IMR-90 (cell line): ENCODE results near the gene KRTAP19-2. TPM values are rescaled to one million over a fixed set of nuclear protein-coding genes. Genes with fewer than 3 reads are reported as not detected.

Source experiments
- ATAC-seq: fragments of 200-7000 bp; cut with Tn5 transposase; 2 replicates; pipeline ENCODE4 v1.9.1; 2020; ENCODE audit warnings: low read depth, mild to moderate bottlenecking, moderate library complexity
- BruUV-seq: library from RNA; stranded (reverse); fragments of 400-500 nt; replicated peaks from 2 replicates; lab custom pipeline; 2021; lab: Mats Ljungman, UMichigan
- CTCF ChIA-PET: fragments of 300-600 bp; formaldehyde crosslinking; extraction: SDS; loops from one replicate; lab custom pipeline; 2021; ENCODE audit warnings: antibody characterized with exemption; lab: Yijun Ruan, JAX
- POLR2A ChIA-PET: fragments of 300-600 bp; sonication (Branson Sonifier 250); formaldehyde crosslinking; loops from one replicate; lab custom pipeline; 2022; ENCODE audit warnings: antibody characterized with exemption; ENCODE audit not compliant: unreplicated experiment; lab: Charles Lee
- DNase-seq: peaks from one replicate; pipeline ENCODE4 v3.0.0; 2013
- H2AFZ ChIP-seq: replicated peaks from 2 replicates; pipeline ENCODE3; 2013; ENCODE audit warnings: low read length, mild to moderate bottlenecking; ENCODE audit not compliant: poor library complexity
- H2AK5ac ChIP-seq: 2 replicates; pipeline ENCODE4 v1.6.1; 2013; ENCODE audit warnings: low read depth, low read length, inconsistent platforms
- H2AK9ac ChIP-seq: replicated peaks from 2 replicates; pipeline ENCODE3; 2013; ENCODE audit warnings: mild to moderate bottlenecking, low read depth, low read length, moderate library complexity; ENCODE audit not compliant: poor library complexity
- H2BK120ac ChIP-seq: 2 replicates; pipeline ENCODE4 v1.6.1; 2013; ENCODE audit warnings: low read depth, low read length, inconsistent platforms
- H2BK15ac ChIP-seq: 3 replicates; pipeline ENCODE4 v1.6.1; 2013; ENCODE audit warnings: low read depth, low read length, inconsistent platforms
- H2BK20ac ChIP-seq: 2 replicates; pipeline ENCODE4 v1.6.1; 2013; ENCODE audit warnings: low read depth, mild to moderate bottlenecking, inconsistent platforms, low read length, moderate library complexity
- H2BK5ac ChIP-seq: 2 replicates; pipeline ENCODE4 v1.6.1; 2013; ENCODE audit warnings: mild to moderate bottlenecking, low read depth, low read length, inconsistent platforms; ENCODE audit not compliant: poor library complexity, severe bottlenecking
- H3K14ac ChIP-seq: replicated peaks from 2 replicates; pipeline ENCODE4 v1.6.1; 2013; ENCODE audit warnings: low read depth, low read length, inconsistent platforms
- H3K18ac ChIP-seq: 2 replicates; pipeline ENCODE4 v1.6.1; 2013; ENCODE audit warnings: low read depth, low read length, control low read depth
- H3K23ac ChIP-seq: 2 replicates; pipeline ENCODE4 v1.6.1; 2013; ENCODE audit warnings: low read depth, low read length, inconsistent platforms
- H3K27ac ChIP-seq: 2 replicates; pipeline ENCODE4 v1.5.1; 2013; ENCODE audit warnings: mild to moderate bottlenecking, control low read depth, low read length; ENCODE audit not compliant: insufficient read depth
- H3K27me3 ChIP-seq: 2 replicates; pipeline ENCODE4 v1.6.1; 2013; ENCODE audit warnings: low read length; ENCODE audit not compliant: control insufficient read depth, insufficient read depth
- H3K36me3 ChIP-seq: 2 replicates; pipeline ENCODE4 v1.6.1; 2013; ENCODE audit warnings: low read length, mixed read lengths; ENCODE audit not compliant: control insufficient read depth, insufficient read depth
- H3K4ac ChIP-seq: 2 replicates; pipeline ENCODE4 v1.6.1; 2013; ENCODE audit warnings: low read depth, low read length, inconsistent platforms
- H3K4me1 ChIP-seq: 2 replicates; pipeline ENCODE4 v1.6.1; 2013; ENCODE audit warnings: low read length, mixed read lengths; ENCODE audit not compliant: control insufficient read depth, insufficient read depth
- H3K4me2 ChIP-seq: 2 replicates; pipeline ENCODE4 v1.6.1; 2013; ENCODE audit warnings: low read depth, mild to moderate bottlenecking, control low read depth, low read length, moderate library complexity
- H3K4me3 ChIP-seq: 2 replicates; pipeline ENCODE4 v1.5.1; 2013; ENCODE audit warnings: low read depth, mild to moderate bottlenecking, control low read depth, low read length, moderate library complexity; ENCODE audit not compliant: insufficient read depth
- H3K56ac ChIP-seq: 2 replicates; pipeline ENCODE4 v1.6.1; 2013; ENCODE audit warnings: low read length, inconsistent platforms; ENCODE audit not compliant: insufficient read depth; ENCODE audit errors: extremely low read depth
- H3K79me1 ChIP-seq, 2 experiments: 2 replicates each; pipeline ENCODE4 v1.6.1; 2013; ENCODE audit warnings: low read length in 2 of 2, inconsistent platforms in 1 of 2, low read depth in 1 of 2
- H3K9ac ChIP-seq: 2 replicates; pipeline ENCODE4 v1.6.1; 2013; ENCODE audit warnings: low read depth, low read length, control low read depth
- H3K9me1 ChIP-seq: 2 replicates; pipeline ENCODE4 v1.6.1; 2013; ENCODE audit warnings: low read length, inconsistent platforms; ENCODE audit not compliant: insufficient read depth
- H3K9me3 ChIP-seq: 2 replicates; pipeline ENCODE4 v1.6.1; 2013; ENCODE audit warnings: low read length; ENCODE audit not compliant: control insufficient read depth, insufficient read depth
- H4K20me1 ChIP-seq: 2 replicates; pipeline ENCODE4 v1.6.1; 2013; ENCODE audit warnings: low read length, inconsistent platforms; ENCODE audit not compliant: insufficient read depth
- H4K5ac ChIP-seq: 2 replicates; pipeline ENCODE4 v1.6.1; 2013; ENCODE audit warnings: mild to moderate bottlenecking, low read depth, low read length, control low read depth
- H4K8ac ChIP-seq, 2 experiments: 2 replicates each; pipeline ENCODE4 v1.6.1; 2013; ENCODE audit warnings: low read depth in 2 of 2, low read length in 2 of 2, control low read depth in 1 of 2, inconsistent platforms in 1 of 2
- H4K91ac ChIP-seq: 2 replicates; pipeline ENCODE4 v1.6.1; 2013; ENCODE audit warnings: low read depth, low read length, inconsistent platforms; ENCODE audit not compliant: insufficient read depth
- CEBPB ChIP-seq: IDR thresholded peaks from 2 replicates; pipeline ENCODE4 v1.6.1; 2012; ENCODE audit warnings: low read depth, low read length, improper control_type of control experiment
- CHD1 ChIP-seq: IDR thresholded peaks from 2 replicates; pipeline ENCODE4 v1.6.1; 2012; ENCODE audit warnings: low read depth, low read length, improper control_type of control experiment
- CTCF ChIP-seq: conservative IDR thresholded peaks from 2 replicates; pipeline ENCODE4 v1.5.1; 2012; ENCODE audit warnings: mild to moderate bottlenecking, low read depth, low read length, improper control_type of control experiment
- ELK1 ChIP-seq: fragments of 150-350 bp; IDR thresholded peaks from 2 replicates; pipeline ENCODE4 v1.6.1; 2016; ENCODE audit warnings: low read depth, mild to moderate bottlenecking, low read length, moderate library complexity, borderline replicate concordance
- FOS ChIP-seq: fragments of 150-350 bp; IDR thresholded peaks from 2 replicates; pipeline ENCODE4 v1.6.1; 2016; ENCODE audit warnings: low read depth, low read length
- MAFK ChIP-seq: IDR thresholded peaks from 2 replicates; pipeline ENCODE4 v1.6.1; 2012; ENCODE audit warnings: low read depth, low read length, improper control_type of control experiment
- MAZ ChIP-seq: IDR thresholded peaks from 2 replicates; pipeline ENCODE4 v1.6.1; 2012; ENCODE audit warnings: low read depth, mild to moderate bottlenecking, low read length, improper control_type of control experiment, moderate library complexity, borderline replicate concordance
- MXI1 ChIP-seq: IDR thresholded peaks from 2 replicates; pipeline ENCODE4 v1.6.1; 2012; ENCODE audit warnings: low read depth, mild to moderate bottlenecking, low read length, moderate library complexity, borderline replicate concordance
- POLR2A ChIP-seq: IDR thresholded peaks from 2 replicates; pipeline ENCODE4 v1.6.1; 2012; ENCODE audit warnings: mild to moderate bottlenecking, low read depth, low read length
- RAD21 ChIP-seq: IDR thresholded peaks from 2 replicates; pipeline ENCODE4 v1.6.1; 2012; ENCODE audit warnings: low read length, improper control_type of control experiment
- RCOR1 ChIP-seq: IDR thresholded peaks from 2 replicates; pipeline ENCODE4 v1.6.1; 2012; ENCODE audit warnings: mild to moderate bottlenecking, low read length, improper control_type of control experiment; ENCODE audit not compliant: insufficient replicate concordance
- USF2 ChIP-seq: fragments of 150-350 bp; IDR thresholded peaks from 2 replicates; pipeline ENCODE4 v1.6.1; 2017; ENCODE audit warnings: mild to moderate bottlenecking, antibody characterized with exemption, low read length, low read depth
- dilution Hi-C: fragments of 300-500 bp; cut with HindIII; formaldehyde crosslinking; loops from one replicate; pipeline ENCODE4 v1.14.3; 2018; ENCODE audit warnings: low sequenced_read_pairs; ENCODE audit not compliant: unreplicated experiment
- in situ Hi-C: fragments of 300-500 bp; cut with MboI; formaldehyde crosslinking; loops from 3 replicates; pipeline ENCODE4 v1.14.3; 2019; ENCODE audit warnings: low sequenced_read_pairs, inconsistent platforms, mixed read lengths
- intact Hi-C: fragments of 100-400 bp; cut with micrococcal nuclease; formaldehyde crosslinking; loops from 2 replicates; pipeline ENCODE4 v1.10.0; 2022
- polyA plus RNA-seq, 3 experiments: library from polyadenylated mRNA; depleted of rRNA; stranded (reverse); fragments of >200 nt; gene quantifications; 2 replicates each; pipeline ENCODE4 v1.2.3, GENCODE V29; 2012; ENCODE audit warnings: low replicate concordance in 1 of 3
- total RNA-seq: library from RNA; depleted of rRNA; stranded (reverse); fragments of >200 nt; gene quantifications from 2 replicates; pipeline ENCODE4 v1.2.3, GENCODE V29; 2012

Gene KRTAP19-2
- total and polyA plus RNA-seq, 2 of the 4 experiments (the other 2 are of a cell fraction), result not detected

GRCh38 chr21:30443226-30443625, 44.0 kb downstream of the KRTAP19-2 start:
- in situ Hi-C loops, result no loop called here
- POLR2A ChIA-PET, result no interaction called here
- no peak for TF ChIP-seq POLR2A
- TF ChIP-seq MAFK, result no peak
- no peak for TF ChIP-seq MAZ
- TF ChIP-seq FOS, result no peak
- no peak for TF ChIP-seq CEBPB
- TF ChIP-seq MXI1, result no peak
- no peak for TF ChIP-seq CHD1
- no peak for TF ChIP-seq USF2
- TF ChIP-seq ELK1, result no peak
- no peak for TF ChIP-seq RAD21
- TF ChIP-seq CTCF, result no peak
- TF ChIP-seq RCOR1, result no peak

More at GRCh38 chr21:30443226-30443625, 44.0 kb downstream of the KRTAP19-2 start:
- Histone ChIP-seq H3K4me2 (no peak overlapping the region), H3K9ac (no peak overlapping the region), H4K20me1 (no peaks in the 10 kb centered on the region), H2AK9ac (no peak overlapping the region), H3K27ac (no peak overlapping the region), H2BK15ac (no peak overlapping the region), H3K4me1 (no peaks in the 10 kb centered on the region), H4K8ac (no peak overlapping the region), H2AK5ac (no peak overlapping the region), H2AFZ (no peak overlapping the region), H2BK120ac (no peak overlapping the region), H3K9me3 (peaks cover 11% of the 10 kb centered on the region), H4K5ac (no peak overlapping the region), H3K79me1 (no peaks in the 10 kb centered on the region), H3K27me3 (no peaks in the 10 kb centered on the region), H3K4me3 (no peak overlapping the region), H2BK20ac (no peak overlapping the region), H3K18ac (no peak overlapping the region), H3K4ac (no peak overlapping the region), H3K36me3 (no peaks in the 10 kb centered on the region), H3K23ac (no peak overlapping the region), H4K91ac (no peak overlapping the region), H2BK5ac (no peak overlapping the region), H3K14ac (no peak overlapping the region), H3K56ac (no peak overlapping the region), H3K9me1 (no peaks in the 10 kb centered on the region)
- DNase-seq, result no peak
- intact Hi-C loops, result no loop called here
- BruUV-seq, result no TSS peak
- CTCF ChIA-PET, result no interaction called here
- dilution Hi-C loops, result no loop called here
- no peak for ATAC-seq
